Common myeloid progenitor, CD34-positive (primary cell): Measurements from ENCODE around the gene PARM1.
"Not testable (repeated sequence)": the region's sequence is repeated elsewhere in the genome, so short reads cannot be mapped to it uniquely, and the experiment has no call there.

Source experiments
- CTCF ChIA-PET: fragments of 350-600 bp; sonication (Branson Sonifier 250); formaldehyde crosslinking; loops from one replicate; lab custom pipeline; 2021; ENCODE audit warnings: antibody characterized with exemption; lab: Charles Lee
- POLR2A ChIA-PET: fragments of 350-600 bp; sonication (Branson Sonifier 250); formaldehyde crosslinking; loops from one replicate; lab custom pipeline; 2021; ENCODE audit warnings: antibody characterized with exemption; lab: Charles Lee
- DNase-seq, 3 donors: peaks; one replicate each; pipeline versions ENCODE4 v3.0.0 to v3.0.0-alpha.2; 2013
- H3K27ac ChIP-seq, 2 experiments: 1 replicate in 1 of 2; 2 replicates in 1 of 2; pipeline ENCODE4 v1.7.0; 2013; ENCODE audit warnings: inconsistent platforms in 2 of 2, low read length in 2 of 2, mild to moderate bottlenecking in 2 of 2, low read depth in 1 of 2, moderate library complexity in 1 of 2; ENCODE audit not compliant: severe bottlenecking in 2 of 2, insufficient read depth in 1 of 2, poor library complexity in 1 of 2
- H3K27me3 ChIP-seq, 5 experiments: replicated peaks in 2 of 5; 1 replicate in 3 of 5; 2 replicates in 2 of 5; pipeline versions ENCODE4 v1.6.1 to v1.7.0; 2013; ENCODE audit warnings: low read length in 4 of 5, mild to moderate bottlenecking in 2 of 5, moderate library complexity in 2 of 5, inconsistent platforms in 1 of 5; ENCODE audit not compliant: insufficient read depth in 5 of 5, control insufficient read depth in 4 of 5
- H3K36me3 ChIP-seq, 4 experiments: 1 replicate in 2 of 4; 2 replicates in 2 of 4; pipeline versions ENCODE4 v1.6.1 to v1.7.0; 2013; ENCODE audit warnings: low read length in 3 of 4, control low read depth in 1 of 4, mild to moderate bottlenecking in 1 of 4; ENCODE audit not compliant: control insufficient read depth in 4 of 4, insufficient read depth in 4 of 4
- H3K4me1 ChIP-seq, 4 experiments: 1 replicate in 3 of 4; 2 replicates in 1 of 4; pipeline versions ENCODE4 v1.6.1 to v1.7.1; 2013; ENCODE audit warnings: low read length in 3 of 4, mild to moderate bottlenecking in 3 of 4, control low read depth in 1 of 4, inconsistent platforms in 1 of 4, moderate library complexity in 1 of 4; ENCODE audit not compliant: control insufficient read depth in 4 of 4, insufficient read depth in 4 of 4; ENCODE audit errors: control extremely low read depth in 1 of 4
- H3K4me3 ChIP-seq, 7 experiments: 1 replicate in 4 of 7; 2 replicates in 3 of 7; pipeline versions ENCODE4 v1.5.1 to v1.7.0; 2013; ENCODE audit warnings: mild to moderate bottlenecking in 7 of 7, low read length in 6 of 7, moderate library complexity in 6 of 7, inconsistent platforms in 2 of 7, low read depth in 2 of 7, control low read depth in 1 of 7; ENCODE audit not compliant: insufficient read depth in 4 of 7, control insufficient read depth in 1 of 7; ENCODE audit errors: extremely low read depth in 1 of 7
- H3K9me3 ChIP-seq, 5 experiments: 1 replicate in 4 of 5; 2 replicates in 1 of 5; pipeline versions ENCODE4 v1.6.1 to v1.7.1; 2013; ENCODE audit warnings: low read length in 4 of 5, mild to moderate bottlenecking in 2 of 5, inconsistent platforms in 1 of 5, low read depth in 1 of 5, moderate library complexity in 1 of 5; ENCODE audit not compliant: control insufficient read depth in 4 of 5, insufficient read depth in 2 of 5; ENCODE audit errors: control extremely low read depth in 1 of 5
- WGBS: methylation state at CpG from one replicate; pipeline ENCODE4 v1.1.5; 2013; ENCODE audit not compliant: insufficient coverage; 5-methylcytosine and 5-hydroxymethylcytosine counted together

The PARM1 gene

GRCh38 chr4:74975848-74976824 lies 43.2 kb downstream of the PARM1 start:
- ChIA-PET POLR2A (no interaction called here), CTCF (no interaction called here)
- Histone ChIP-seq H3K4me1 (no peaks in the 10 kb centered on the region), H3K36me3 (no peaks in the 10 kb centered on the region), H3K9me3 (no peaks in the 10 kb centered on the region), H3K27me3 (no peaks in the 10 kb centered on the region), H3K4me3 (no peak overlapping the region), H3K27ac (no peak overlapping the region)
- DNase-seq, result no peak
- WGBS, result 100% methylated on average over 1 of the region's 2 CpGs

GRCh38 chr4:74982546-74983252 lies 49.8 kb downstream of the PARM1 start:
- ChIA-PET CTCF (no interaction called here), POLR2A (no interaction called here)
- WGBS, result 100% methylated on average over 1 of the region's 1 CpG

GRCh38 chr4:74983253-74983635 lies 50.3 kb downstream of the PARM1 start:
- H3K27me3 ChIP-seq, result peaks cover 0 to 2% (median 0%) of the 10 kb centered on the region in 5 experiments
- DNase-seq, result no peak
- POLR2A ChIA-PET, result no interaction called here
- no peaks in the 10 kb centered on the region for H3K36me3 ChIP-seq
- H3K4me1 ChIP-seq, result no peaks in the 10 kb centered on the region
- H3K27ac ChIP-seq, result no peak overlapping the region
- no peak overlapping the region for H3K4me3 ChIP-seq
- no peaks in the 10 kb centered on the region for H3K9me3 ChIP-seq
- CTCF ChIA-PET, result no interaction called here

More at GRCh38 chr4:74982546-74983252, 49.8 kb downstream of the PARM1 start:
- no peak for DNase-seq
- no peaks in the 10 kb centered on the region for H3K36me3 ChIP-seq
- no peaks in the 10 kb centered on the region for H3K9me3 ChIP-seq
- no peak overlapping the region for H3K4me3 ChIP-seq
- peaks cover 0 to 2% (median 0%) of the 10 kb centered on the region in 5 experiments for H3K27me3 ChIP-seq
- no peak overlapping the region for H3K27ac ChIP-seq
- H3K4me1 ChIP-seq, result no peaks in the 10 kb centered on the region

- ChIA-PET CTCF (no interaction called here), POLR2A (no interaction called here)
- Histone ChIP-seq H3K4me3 (no peak overlapping the region), H3K9me3 (no peaks in the 10 kb centered on the region), H3K36me3 (no peaks in the 10 kb centered on the region), H3K27me3 (no peaks in the 10 kb centered on the region), H3K27ac (no peak overlapping the region), H3K4me1 (no peaks in the 10 kb centered on the region)
- DNase-seq, result no peak
- 100% methylated on average over 2 of the region's 2 CpGs for WGBS
These were observed 57.5 kb downstream of the PARM1 start for GRCh38 chr4:74990276-74990875.

- H3K27ac ChIP-seq, H3K4me1 ChIP-seq, H3K9me3 ChIP-seq, H3K4me3 ChIP-seq, POLR2A ChIA-PET, CTCF ChIA-PET, H3K36me3 ChIP-seq, H3K27me3 ChIP-seq, DNase-seq: not testable (repeated sequence)
- WGBS, result 100% methylated on average over 1 of the region's 2 CpGs
These were observed 61.5 kb downstream of the PARM1 start for GRCh38 chr4:74994436-74994835.

- 25% methylated on average over 1 of the region's 1 CpG for whole genome bisulfite sequencing
- H3K4me3 ChIP-seq, result no peak overlapping the region
- ChIA-PET CTCF (no interaction called here), POLR2A (no interaction called here)
- H3K4me1 ChIP-seq, result no peaks in the 10 kb centered on the region
- H3K27ac ChIP-seq, result no peak overlapping the region
- H3K9me3 ChIP-seq, result no peaks in the 10 kb centered on the region
- DNase-seq, result no peak
- no peaks in the 10 kb centered on the region for H3K36me3 ChIP-seq
- H3K27me3 ChIP-seq, result peaks cover 0 to 2% (median 0%) of the 10 kb centered on the region in 5 experiments
These were observed 64.1 kb downstream of the PARM1 start for GRCh38 chr4:74996996-74997395.
